SU-DHL-6 (cell line): Measurements from ENCODE around the gene ZSCAN21.

Source experiments
- H2AFZ ChIP-seq: fragments of 200-600 bp; sonication (generic); 2 replicates; pipeline ENCODE4 v1.6.1; 2014; ENCODE audit warnings: low read depth, mild to moderate bottlenecking, moderate library complexity, mixed read lengths, antibody characterized with exemption, low read length; ENCODE audit not compliant: severe bottlenecking
- H3F3A ChIP-seq: fragments of 200-600 bp; shearing (Covaris generic); 2 replicates; pipeline ENCODE4 v1.6.0; 2016; ENCODE audit warnings: antibody characterized with exemption, mild to moderate bottlenecking; ENCODE audit not compliant: insufficient read depth
- H3K27ac ChIP-seq: fragments of 200-600 bp; sonication (generic); 2 replicates; pipeline ENCODE4 v1.5.1; 2016; ENCODE audit warnings: low read depth, mild to moderate bottlenecking, low read length, moderate library complexity, mixed read lengths
- H3K27me3 ChIP-seq: fragments of 200-600 bp; sonication (generic), shearing (Covaris generic); 2 replicates; pipeline ENCODE4 v1.6.0; 2014; ENCODE audit warnings: mild to moderate bottlenecking, low read length
- H3K36me3 ChIP-seq: fragments of 200-600 bp; sonication (generic); 2 replicates; pipeline ENCODE4 v1.6.1; 2014; ENCODE audit warnings: mild to moderate bottlenecking, low read length, mixed read lengths
- H3K4me2 ChIP-seq: fragments of 300-600, 200-600 bp; shearing (Covaris generic), sonication (generic); 2 replicates; pipeline ENCODE4 v1.6.0; 2014; ENCODE audit warnings: low read length, low read depth, mild to moderate bottlenecking; ENCODE audit not compliant: poor library complexity, severe bottlenecking
- H3K4me3 ChIP-seq: fragments of 200-600 bp; sonication (generic); 2 replicates; pipeline ENCODE4 v1.5.1; 2014; ENCODE audit warnings: antibody characterized with exemption, low read length, mild to moderate bottlenecking, mixed read lengths; ENCODE audit not compliant: insufficient read depth, poor library complexity, severe bottlenecking
- H3K79me2 ChIP-seq: fragments of 200-600 bp; sonication (generic); 2 replicates; pipeline ENCODE4 v1.6.1; 2014; ENCODE audit warnings: mild to moderate bottlenecking, low read length, moderate library complexity; ENCODE audit not compliant: insufficient read depth
- H3K9ac ChIP-seq: fragments of 200-600 bp; sonication (generic); 2 replicates; pipeline ENCODE4 v1.7.0; 2014; ENCODE audit warnings: mild to moderate bottlenecking, low read length
- H3K9me2 ChIP-seq: fragments of 200-600 bp; sonication (generic); replicated peaks from 2 replicates; pipeline ENCODE4 v1.6.1; 2014; ENCODE audit warnings: low read length; ENCODE audit not compliant: insufficient read depth
- H3K9me3 ChIP-seq: fragments of 200-600 bp; sonication (generic); 2 replicates; pipeline ENCODE4 v1.6.1; 2014; ENCODE audit warnings: low read length, mixed read lengths; ENCODE audit not compliant: insufficient read depth
- H4K20me1 ChIP-seq: fragments of 200-600 bp; sonication (generic); 2 replicates; pipeline ENCODE4 v1.6.1; 2014; ENCODE audit warnings: low read depth, mild to moderate bottlenecking, antibody characterized with exemption, low read length, moderate library complexity, mixed read lengths
- CTCF ChIP-seq: fragments of 200-600 bp; sonication (generic); IDR thresholded peaks from one replicate; pipeline ENCODE4 v1.5.1; 2017; ENCODE audit warnings: antibody characterized with exemption, mild to moderate bottlenecking, low read length, moderate library complexity; ENCODE audit not compliant: insufficient read depth, poor library complexity, severe bottlenecking
- EZH2phosphoT487 ChIP-seq: fragments of 200-600 bp; sonication (generic), shearing (Covaris generic); conservative IDR thresholded peaks from 2 replicates; pipeline ENCODE4 v1.6.1; 2018; ENCODE audit warnings: mild to moderate bottlenecking, antibody characterized with exemption, low read length, moderate library complexity, mixed read lengths

Gene ZSCAN21

GRCh38 chr7:100109521-100110163, 60.1 kb downstream of the ZSCAN21 start:
- TF ChIP-seq CTCF (no peak), EZH2phosphoT487 (no peak)

GRCh38 chr7:100111156-100111555, 61.6 kb downstream of the ZSCAN21 start:
- H3K9ac ChIP-seq, result no peak overlapping the region
- H2AFZ ChIP-seq, result no peak overlapping the region
- no peaks in the 10 kb centered on the region; the same call in 1 of the 2 replicates for H3K36me3 ChIP-seq
- H3K27ac ChIP-seq, result no peak overlapping the region
- H4K20me1 ChIP-seq, result no peaks in the 10 kb centered on the region
- no peaks in the 10 kb centered on the region for H3K79me2 ChIP-seq
- no peak overlapping the region for H3K4me2 ChIP-seq
- TF ChIP-seq CTCF (no peak), EZH2phosphoT487 (no peak)
- H3K9me2 ChIP-seq, result no peaks in the 10 kb centered on the region
- H3K4me3 ChIP-seq, result no peak overlapping the region
- H3K27me3 ChIP-seq, result no peaks in the 10 kb centered on the region
- H3K9me3 ChIP-seq, result no peaks in the 10 kb centered on the region
- no peaks in the 10 kb centered on the region for H3F3A ChIP-seq

More at GRCh38 chr7:100109521-100110163, 60.1 kb downstream of the ZSCAN21 start:
- Histone ChIP-seq H3K4me2 (no peak overlapping the region), H3K4me3 (no peak overlapping the region), H4K20me1 (no peaks in the 10 kb centered on the region), H3K9ac (no peak overlapping the region), H3K27ac (no peak overlapping the region), H2AFZ (no peak overlapping the region), H3F3A (no peaks in the 10 kb centered on the region), H3K9me3 (no peaks in the 10 kb centered on the region), H3K9me2 (no peaks in the 10 kb centered on the region), H3K36me3 (no peaks in the 10 kb centered on the region; the same call in 1 of the 2 replicates), H3K27me3 (no peaks in the 10 kb centered on the region), H3K79me2 (no peaks in the 10 kb centered on the region)

DNA sequence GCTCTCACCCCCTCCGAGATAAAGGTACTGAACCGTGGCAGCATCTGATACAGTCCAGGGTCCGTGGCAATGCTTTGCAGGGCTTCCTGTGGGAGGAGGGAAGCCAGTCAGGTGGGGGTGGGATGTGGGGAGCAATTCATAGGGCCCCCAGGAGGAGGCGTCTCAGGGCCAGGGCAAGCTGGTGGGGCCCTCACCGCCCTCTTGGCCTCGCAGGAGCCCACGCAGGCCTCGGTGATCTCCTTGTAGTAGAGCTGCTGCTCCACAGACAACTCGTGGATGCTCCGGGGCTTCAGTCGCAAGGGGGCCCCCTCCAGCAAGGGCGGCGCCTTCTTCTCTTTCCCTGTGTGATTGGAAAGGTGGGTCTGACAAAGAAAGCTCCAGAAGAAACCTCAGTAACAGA, 62.3 kb downstream of the ZSCAN21 start:
- H3K4me2 ChIP-seq, result no peak overlapping the region
- H3K9ac ChIP-seq, result no peak overlapping the region
- H3K9me2 ChIP-seq, result no peaks in the 10 kb centered on the region
- no peaks in the 10 kb centered on the region for H3K27me3 ChIP-seq
- H3K27ac ChIP-seq, result no peak overlapping the region
- no peaks in the 10 kb centered on the region for H3K79me2 ChIP-seq
- TF ChIP-seq EZH2phosphoT487 (no peak), CTCF (no peak)
- H3K9me3 ChIP-seq, result no peaks in the 10 kb centered on the region
- H2AFZ ChIP-seq, result no peak overlapping the region
- no peaks in the 10 kb centered on the region; the same call in 1 of the 2 replicates for H3K36me3 ChIP-seq
- H3F3A ChIP-seq, result no peaks in the 10 kb centered on the region
- H3K4me3 ChIP-seq, result no peak overlapping the region
- H4K20me1 ChIP-seq, result no peaks in the 10 kb centered on the region
